Panc1 (cell line): Measurements from ENCODE around the gene SHROOM3. TPM values are rescaled to one million over a fixed set of nuclear protein-coding genes. Genes with fewer than 3 reads are reported as not detected.

Experiments
- ATAC-seq: fragments of 200-7000 bp; cut with Tn5 transposase; 2 replicates; pipeline ENCODE4 v1.9.1; 2020; ENCODE audit warnings: mild to moderate bottlenecking, moderate library complexity
- BruUV-seq: library from RNA; stranded (reverse); fragments of 400-500 nt; replicated peaks from 2 replicates; lab custom pipeline; 2021; lab: Mats Ljungman, UMichigan
- CTCF ChIA-PET: fragments of 300-600 bp; sonication (Branson Sonifier 250); formaldehyde crosslinking; loops from one replicate; lab custom pipeline; 2022; ENCODE audit warnings: antibody characterized with exemption; lab: Charles Lee
- POLR2A ChIA-PET: fragments of 300-600 bp; sonication (Branson Sonifier 250); formaldehyde crosslinking; loops from one replicate; lab custom pipeline; 2022; ENCODE audit warnings: antibody characterized with exemption; lab: Charles Lee
- DNase-seq: peaks from one replicate; pipeline ENCODE4 v3.0.0-alpha.2; 2010; ENCODE audit warnings: low read depth, low spot score
- H3K27ac ChIP-seq: 2 replicates; pipeline ENCODE4 v1.5.1; 2011; ENCODE audit warnings: mild to moderate bottlenecking, low read length, inconsistent platforms
- H3K27me3 ChIP-seq: fragments of 200-500 bp; sonication (Bioruptor generic); 2 replicates; pipeline ENCODE4 v1.6.0; 2014; ENCODE audit warnings: low read length, inconsistent platforms; ENCODE audit not compliant: control insufficient read depth, insufficient read depth
- H3K36me3 ChIP-seq: fragments of 200-500 bp; sonication (Bioruptor generic); 2 replicates; pipeline ENCODE4 v1.5.1; 2014; ENCODE audit warnings: inconsistent platforms, mild to moderate bottlenecking, low read length, moderate library complexity; ENCODE audit not compliant: control insufficient read depth, insufficient read depth
- H3K4me1 ChIP-seq: 2 replicates; pipeline ENCODE4 v1.5.1; 2011; ENCODE audit warnings: inconsistent platforms, mild to moderate bottlenecking, low read length, moderate library complexity; ENCODE audit not compliant: control insufficient read depth, insufficient read depth
- H3K4me3 ChIP-seq, 2 experiments: 2 replicates each; pipeline ENCODE4 v1.5.1; 2011 to 2012; ENCODE audit warnings: low read depth in 2 of 2, low read length in 2 of 2, mild to moderate bottlenecking in 2 of 2, inconsistent platforms in 1 of 2, moderate library complexity in 1 of 2
- H3K9me3 ChIP-seq: fragments of 200-500 bp; sonication (Bioruptor generic); 2 replicates; pipeline ENCODE4 v1.5.1; 2014; ENCODE audit warnings: low read depth, mild to moderate bottlenecking, inconsistent platforms, low read length, moderate library complexity; ENCODE audit not compliant: control insufficient read depth, insufficient read depth
- CTCF ChIP-seq: fragments of 450-650 bp; IDR thresholded peaks from 2 replicates; pipeline ENCODE4 v1.5.1; 2017; ENCODE audit warnings: mild to moderate bottlenecking
- POLR2AphosphoS5 ChIP-seq: IDR thresholded peaks from 2 replicates; pipeline ENCODE4 v1.6.1; 2012; ENCODE audit warnings: mild to moderate bottlenecking, low read depth, low read length, moderate library complexity
- SIN3A ChIP-seq: IDR thresholded peaks from 2 replicates; pipeline ENCODE4 v1.6.1; 2012; ENCODE audit warnings: low read depth, mild to moderate bottlenecking, low read length, moderate library complexity, borderline replicate concordance; ENCODE audit not compliant: insufficient read depth
- TCF7L2 ChIP-seq: IDR thresholded peaks from 2 replicates; pipeline ENCODE4 v1.6.1; 2011; ENCODE audit warnings: mild to moderate bottlenecking, low read depth, low read length, inconsistent platforms
- in situ Hi-C: cut with HindIII; loops from 2 replicates; pipeline ENCODE4 v1.10.0; 2016; ENCODE audit warnings: low sequenced_read_pairs, low pct_unique_long_range_greater_than_20kb
- intact Hi-C: fragments of 100-400 bp; cut with micrococcal nuclease; formaldehyde crosslinking; loops from one replicate; pipeline ENCODE4 v1.10.0; 2022; ENCODE audit not compliant: unreplicated experiment
- total RNA-seq: library from RNA; stranded (reverse); gene quantifications from one replicate; pipeline ENCODE4 v1.2.1, GENCODE V29; 2021; ENCODE audit not compliant: unreplicated experiment
- TF ChIP-seq, protein P1 (sequence below), 2 experiments: IDR thresholded peaks; 2 replicates each; pipeline ENCODE4 v1.6.1; 2011 to 2012; ENCODE audit warnings: low read depth in 2 of 2, control low read depth in 1 of 2, low read length in 1 of 2, mild to moderate bottlenecking in 1 of 2, moderate library complexity in 1 of 2; ENCODE audit not compliant: insufficient read depth in 1 of 2

Gene SHROOM3
- total RNA-seq, 1 experiment from 2014 or later = 7.2 TPM

DNA sequence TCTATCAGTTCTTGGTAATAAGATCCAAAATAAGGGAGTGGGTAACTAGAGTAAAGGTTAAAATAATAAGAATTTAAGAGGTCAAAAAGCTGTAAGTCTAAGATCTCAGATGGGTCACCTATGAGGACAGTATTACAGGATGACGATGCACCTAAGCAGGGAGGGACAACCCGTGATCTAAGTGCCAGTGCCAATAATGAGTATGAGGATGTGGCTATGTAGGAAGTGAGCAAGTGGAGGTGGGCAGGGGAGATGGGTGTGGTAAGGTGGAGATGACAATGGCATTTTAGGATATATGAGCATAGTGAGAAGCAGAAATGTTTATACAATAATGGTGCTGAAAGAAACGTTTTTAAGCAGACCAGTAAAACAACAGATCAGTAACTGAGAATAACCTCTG is 33.4 kb upstream of the SHROOM3 start:
- POLR2A ChIA-PET = no interaction called here
- CTCF ChIA-PET = no interaction called here
- intact Hi-C loops (no loop called here), in situ Hi-C loops (no loop called here)
- H3K4me1 ChIP-seq = no peaks in the 10 kb centered on the region
- peaks cover 3% of the 10 kb centered on the region; the same call in 1 of the 2 replicates for H3K27me3 ChIP-seq
- no TSS peak for BruUV-seq
- DNase-seq (no peak), ATAC-seq (no peak)
- TF ChIP-seq SIN3A = no peak
- no peak for TF ChIP-seq POLR2AphosphoS5
- TF ChIP-seq, protein P1, sequence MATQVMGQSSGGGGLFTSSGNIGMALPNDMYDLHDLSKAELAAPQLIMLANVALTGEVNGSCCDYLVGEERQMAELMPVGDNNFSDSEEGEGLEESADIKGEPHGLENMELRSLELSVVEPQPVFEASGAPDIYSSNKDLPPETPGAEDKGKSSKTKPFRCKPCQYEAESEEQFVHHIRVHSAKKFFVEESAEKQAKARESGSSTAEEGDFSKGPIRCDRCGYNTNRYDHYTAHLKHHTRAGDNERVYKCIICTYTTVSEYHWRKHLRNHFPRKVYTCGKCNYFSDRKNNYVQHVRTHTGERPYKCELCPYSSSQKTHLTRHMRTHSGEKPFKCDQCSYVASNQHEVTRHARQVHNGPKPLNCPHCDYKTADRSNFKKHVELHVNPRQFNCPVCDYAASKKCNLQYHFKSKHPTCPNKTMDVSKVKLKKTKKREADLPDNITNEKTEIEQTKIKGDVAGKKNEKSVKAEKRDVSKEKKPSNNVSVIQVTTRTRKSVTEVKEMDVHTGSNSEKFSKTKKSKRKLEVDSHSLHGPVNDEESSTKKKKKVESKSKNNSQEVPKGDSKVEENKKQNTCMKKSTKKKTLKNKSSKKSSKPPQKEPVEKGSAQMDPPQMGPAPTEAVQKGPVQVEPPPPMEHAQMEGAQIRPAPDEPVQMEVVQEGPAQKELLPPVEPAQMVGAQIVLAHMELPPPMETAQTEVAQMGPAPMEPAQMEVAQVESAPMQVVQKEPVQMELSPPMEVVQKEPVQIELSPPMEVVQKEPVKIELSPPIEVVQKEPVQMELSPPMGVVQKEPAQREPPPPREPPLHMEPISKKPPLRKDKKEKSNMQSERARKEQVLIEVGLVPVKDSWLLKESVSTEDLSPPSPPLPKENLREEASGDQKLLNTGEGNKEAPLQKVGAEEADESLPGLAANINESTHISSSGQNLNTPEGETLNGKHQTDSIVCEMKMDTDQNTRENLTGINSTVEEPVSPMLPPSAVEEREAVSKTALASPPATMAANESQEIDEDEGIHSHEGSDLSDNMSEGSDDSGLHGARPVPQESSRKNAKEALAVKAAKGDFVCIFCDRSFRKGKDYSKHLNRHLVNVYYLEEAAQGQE (IDR thresholded peaks at IDR 0.05; ENCODE audit: insufficient read depth in 1 of 2, low read depth in 2 of 2, low read length in 1 of 2) = no peak
- TF ChIP-seq TCF7L2 = no peak
- TF ChIP-seq CTCF = no peak
- H3K4me3 ChIP-seq = no peak overlapping the region
- no peaks in the 10 kb centered on the region for H3K36me3 ChIP-seq
- no peaks in the 10 kb centered on the region for H3K9me3 ChIP-seq
- H3K27ac ChIP-seq = no peak overlapping the region

DNA sequence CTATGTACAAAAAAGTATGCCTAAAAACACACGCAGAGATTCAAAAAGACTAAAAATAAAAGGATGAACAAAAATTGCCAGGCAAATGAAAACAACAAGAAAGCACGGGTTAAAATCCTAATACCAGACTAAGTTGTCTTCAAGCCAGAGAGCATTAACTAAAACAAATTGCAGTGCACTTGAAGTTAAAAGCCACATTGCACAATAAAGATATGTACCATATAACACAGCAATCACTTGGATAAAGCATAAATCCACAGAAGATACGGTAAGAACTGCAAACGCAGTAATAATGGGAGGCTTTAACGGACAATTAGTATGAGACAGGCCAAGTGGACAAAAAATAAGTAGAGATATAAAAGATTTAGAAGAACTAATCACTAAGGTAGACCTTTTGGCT is 28.9 kb upstream of the SHROOM3 start:
- H3K9me3 ChIP-seq = no peaks in the 10 kb centered on the region
- ChIA-PET CTCF (no interaction called here), POLR2A (no interaction called here)
- ATAC-seq (no peak), DNase-seq (no peak)
- in situ Hi-C loops = no loop called here
- H3K27ac ChIP-seq = no peak overlapping the region
- BruUV-seq = no TSS peak
- no peaks in the 10 kb centered on the region for H3K4me1 ChIP-seq
- H3K36me3 ChIP-seq = no peaks in the 10 kb centered on the region
- TF ChIP-seq CTCF (no peak), TCF7L2 (no peak), SIN3A (no peak), POLR2AphosphoS5 (no peak)
- TF ChIP-seq, protein P1 (IDR thresholded peaks at IDR 0.05; ENCODE audit: insufficient read depth in 1 of 2, low read depth in 2 of 2, low read length in 1 of 2) = no peak
- H3K27me3 ChIP-seq = peaks cover 3% of the 10 kb centered on the region; the same call in 1 of the 2 replicates
- no peak overlapping the region for H3K4me3 ChIP-seq
- intact Hi-C loops = no loop called here
